H9 (cell line): ENCODE measurements around the gene RIPOR1. TPM values are rescaled to one million over a fixed set of nuclear protein-coding genes. Genes with fewer than 3 reads are reported as not detected.
"Not testable (repeated sequence)": the region's sequence is repeated elsewhere in the genome, so short reads cannot be mapped to it uniquely, and the experiment has no call there.

ENCODE experiments used
- DNase-seq: peaks from one replicate; pipeline ENCODE4 v3.0.0-alpha.2; 2017
- H2AFZ ChIP-seq: one replicate; pipeline ENCODE4 v1.6.1; 2013; ENCODE audit warnings: mild to moderate bottlenecking, low read length, control low read depth, moderate library complexity
- H2AK5ac ChIP-seq: 2 replicates; pipeline ENCODE4 v1.6.1; 2013; ENCODE audit warnings: low read length, control low read depth, mixed read lengths; ENCODE audit not compliant: insufficient read length
- H2BK120ac ChIP-seq: one replicate; pipeline ENCODE4 v1.6.1; 2013; ENCODE audit warnings: low read depth, mild to moderate bottlenecking, low read length, control low read depth, inconsistent platforms; ENCODE audit not compliant: poor library complexity, severe bottlenecking
- H2BK12ac ChIP-seq: 2 replicates; pipeline ENCODE4 v1.6.1; 2013; ENCODE audit warnings: low read length, control low read depth, mixed read lengths, low read depth; ENCODE audit not compliant: insufficient read length
- H2BK15ac ChIP-seq: 2 replicates; pipeline ENCODE4 v1.6.1; 2013; ENCODE audit warnings: low read depth, low read length, control low read depth
- H2BK20ac ChIP-seq: one replicate; pipeline ENCODE4 v1.6.1; 2013; ENCODE audit warnings: low read depth, mild to moderate bottlenecking, low read length, control low read depth, inconsistent platforms; ENCODE audit not compliant: poor library complexity, severe bottlenecking
- H2BK5ac ChIP-seq: 2 replicates; pipeline ENCODE4 v1.6.1; 2013; ENCODE audit warnings: low read length, control low read depth, mixed read lengths; ENCODE audit not compliant: insufficient read length
- H3K14ac ChIP-seq: 2 replicates; pipeline ENCODE4 v1.6.1; 2013; ENCODE audit warnings: low read length, control low read depth; ENCODE audit not compliant: insufficient read depth
- H3K18ac ChIP-seq: 2 replicates; pipeline ENCODE4 v1.6.1; 2013; ENCODE audit warnings: low read depth, mild to moderate bottlenecking, mixed read lengths, low read length, control low read depth; ENCODE audit not compliant: insufficient read length
- H3K23ac ChIP-seq: 2 replicates; pipeline ENCODE4 v1.6.1; 2013; ENCODE audit warnings: low read length, control low read depth, mixed read lengths, low read depth; ENCODE audit not compliant: insufficient read length
- H3K23me2 ChIP-seq: 2 replicates; pipeline ENCODE4 v1.6.1; 2013; ENCODE audit warnings: low read depth, mild to moderate bottlenecking, mixed read lengths, low read length, control low read depth; ENCODE audit not compliant: insufficient read length, poor library complexity, severe bottlenecking
- H3K27ac ChIP-seq: 2 replicates; pipeline ENCODE4 v1.5.1; 2013; ENCODE audit warnings: low read length, control low read depth, mixed read lengths, low read depth; ENCODE audit not compliant: insufficient read length
- H3K27me3 ChIP-seq: 2 replicates; pipeline ENCODE4 v1.6.1; 2013; ENCODE audit warnings: low read length, control low read depth, inconsistent platforms; ENCODE audit not compliant: insufficient read depth
- H3K4ac ChIP-seq: 2 replicates; pipeline ENCODE4 v1.6.1; 2013; ENCODE audit warnings: low read depth, mild to moderate bottlenecking, control low read depth, inconsistent platforms, low read length, moderate library complexity
- H3K4me1 ChIP-seq: 2 replicates; pipeline ENCODE4 v1.6.1; 2013; ENCODE audit warnings: low read length, control low read depth, inconsistent platforms; ENCODE audit not compliant: insufficient read depth
- H3K4me2 ChIP-seq: 2 replicates; pipeline ENCODE4 v1.6.1; 2013; ENCODE audit warnings: low read length, control low read depth, mixed read lengths; ENCODE audit not compliant: insufficient read length, insufficient read depth
- H3K56ac ChIP-seq: 2 replicates; pipeline ENCODE4 v1.6.1; 2013; ENCODE audit warnings: low read depth, mild to moderate bottlenecking, mixed read lengths, low read length, control low read depth; ENCODE audit not compliant: insufficient read length
- H3K79me1 ChIP-seq: 2 replicates; pipeline ENCODE4 v1.6.1; 2013; ENCODE audit warnings: low read depth, mild to moderate bottlenecking, moderate library complexity, low read length, control low read depth, inconsistent platforms; ENCODE audit not compliant: insufficient read depth, poor library complexity, severe bottlenecking
- H3K79me2 ChIP-seq: 2 replicates; pipeline ENCODE4 v1.6.1; 2013; ENCODE audit warnings: low read length, control low read depth, inconsistent platforms; ENCODE audit not compliant: insufficient read depth
- H3K9ac ChIP-seq: 2 replicates; pipeline ENCODE4 v1.6.1; 2013; ENCODE audit warnings: low read length, control low read depth, mixed read lengths; ENCODE audit not compliant: insufficient read length; ENCODE audit errors: extremely low read depth
- H3K9me3 ChIP-seq: one replicate; pipeline ENCODE4 v1.6.1; 2013; ENCODE audit warnings: low read depth, low read length, inconsistent platforms; ENCODE audit not compliant: control insufficient read depth
- H3T11ph ChIP-seq: one replicate; pipeline ENCODE4 v1.6.1; 2013; ENCODE audit warnings: mild to moderate bottlenecking, low read length, control low read depth, inconsistent platforms
- H4K20me1 ChIP-seq: one replicate; pipeline ENCODE4 v1.6.1; 2013; ENCODE audit not compliant: control insufficient read depth, insufficient read length, insufficient read depth
- H4K5ac ChIP-seq: 2 replicates; pipeline ENCODE4 v1.6.1; 2013; ENCODE audit warnings: low read depth, mild to moderate bottlenecking, mixed read lengths, low read length, control low read depth; ENCODE audit not compliant: insufficient read length
- H4K8ac ChIP-seq: replicated peaks from 2 replicates; pipeline ENCODE4 v1.6.1; 2013; ENCODE audit warnings: low read length, control low read depth, mixed read lengths, low read depth; ENCODE audit not compliant: insufficient read length
- H4K91ac ChIP-seq: 2 replicates; pipeline ENCODE4 v1.6.1; 2013; ENCODE audit warnings: low read depth, mild to moderate bottlenecking, moderate library complexity, mixed read lengths, low read length, control low read depth; ENCODE audit not compliant: insufficient read length
- H3K27ac Mint-ChIP-seq, 3 experiments: 2 replicates in 2 of 3; 3 replicates in 1 of 3; pipeline ENCODE4 v1.8.0; 2020 to 2021; ENCODE audit warnings: mixed read lengths in 3 of 3, mild to moderate bottlenecking in 1 of 3, moderate library complexity in 1 of 3
- H3K27me3 Mint-ChIP-seq: 2 replicates; pipeline ENCODE4 v1.8.0; 2021; ENCODE audit warnings: low read depth, mild to moderate bottlenecking, moderate library complexity, mixed read lengths
- H3K36me3 Mint-ChIP-seq, 3 experiments: 2 replicates in 2 of 3; 3 replicates in 1 of 3; pipeline ENCODE4 v1.8.0; 2020 to 2021; ENCODE audit warnings: low read depth in 3 of 3, mixed read lengths in 3 of 3; ENCODE audit not compliant: insufficient read depth in 1 of 3
- H3K4me1 Mint-ChIP-seq, 2 experiments: 2 replicates each; pipeline ENCODE4 v1.8.0; 2020; ENCODE audit warnings: mixed read lengths in 2 of 2
- H3K4me3 Mint-ChIP-seq, 2 experiments: 2 replicates in 1 of 2; 3 replicates in 1 of 2; pipeline ENCODE4 v1.8.0; 2020 to 2021; ENCODE audit warnings: mild to moderate bottlenecking in 2 of 2, mixed read lengths in 2 of 2, moderate library complexity in 1 of 2
- H3K9me3 Mint-ChIP-seq, 2 experiments: 2 replicates in 1 of 2; 3 replicates in 1 of 2; pipeline ENCODE4 v1.8.0; 2020; ENCODE audit warnings: mild to moderate bottlenecking in 2 of 2, mixed read lengths in 2 of 2, moderate library complexity in 1 of 2
- CTCF ChIP-seq: fragments of 200-600 bp; sonication (generic); conservative IDR thresholded peaks from 3 replicates; pipeline ENCODE4 v1.8.0; 2021; ENCODE audit warnings: antibody characterized with exemption, mild to moderate bottlenecking
- WGBS: extraction: QIAGEN DNeasy Blood & Tissue Kit; methylation state at CpG from one replicate; pipeline ENCODE4 v1.1.7; 2013; ENCODE audit warnings: missing lambda C conversion rate, low lambda C conversion rate, mixed read lengths; ENCODE audit not compliant: insufficient read length; ENCODE audit errors: extremely low coverage; 5-methylcytosine and 5-hydroxymethylcytosine counted together
- total RNA-seq: library from RNA; stranded (reverse); gene quantifications from 2 replicates; pipeline ENCODE4 v1.2.1, GENCODE V29; 2021

RIPOR1 gene
- total RNA-seq, 1 experiment from 2014 or later = 14.3 TPM

- no peak for DNase-seq
- H3K4ac ChIP-seq = no peak overlapping the region
- H3T11ph ChIP-seq = no peak overlapping the region
- H3K23ac ChIP-seq = no peak overlapping the region
- no peak overlapping the region for H3K56ac ChIP-seq
- no peak overlapping the region for H2BK15ac ChIP-seq
- H4K8ac ChIP-seq = no peak overlapping the region
- no peak overlapping the region for H3K9ac ChIP-seq
- Mint-ChIP-seq H3K27me3 (peaks cover 87% of the 10 kb centered on the region), H3K36me3 (no peaks in the 10 kb centered on the region), H3K27ac (no peak overlapping the region; a peak in 1 of 7 replicates), H3K4me3 (no peak overlapping the region), H3K4me1 (peaks cover 10 to 20% of the 10 kb centered on the region in 2 experiments), H3K9me3 (peaks cover 0 to 4% of the 10 kb centered on the region in 2 experiments; a peak in 1 of 5 replicates)
- peaks cover 66% of the 10 kb centered on the region; the same call in 1 of the 2 replicates for H3K27me3 ChIP-seq
- H2BK5ac ChIP-seq = no peak overlapping the region
- TF ChIP-seq CTCF = no peak
- peaks cover 2% of the 10 kb centered on the region; the same call in 1 of the 2 replicates for H3K4me1 ChIP-seq
- H3K4me2 ChIP-seq = no peak overlapping the region
- H2AK5ac ChIP-seq = no peak overlapping the region
- H3K14ac ChIP-seq = no peak overlapping the region
- H2AFZ ChIP-seq = no peak overlapping the region
- H3K9me3 ChIP-seq = no peaks in the 10 kb centered on the region
- no peak overlapping the region for H3K27ac ChIP-seq
- H3K79me1 ChIP-seq = no peaks in the 10 kb centered on the region
- no peak overlapping the region for H2BK12ac ChIP-seq
- H4K91ac ChIP-seq = no peak overlapping the region
- no peaks in the 10 kb centered on the region for H3K79me2 ChIP-seq
- H3K23me2 ChIP-seq = peaks cover 26% of the 10 kb centered on the region
- peaks cover 4% of the 10 kb centered on the region for H4K20me1 ChIP-seq
- no CpG with 5 or more reads among the region's 9 CpGs for WGBS
- H4K5ac ChIP-seq = no peak overlapping the region
- H2BK120ac ChIP-seq = no peak overlapping the region
- H3K18ac ChIP-seq = no peak overlapping the region
- no peak overlapping the region for H2BK20ac ChIP-seq
Measured at GRCh38 chr16:67533024-67533560, 4.5 kb downstream of the RIPOR1 start.

GRCh38 chr16:67533987-67534386, 5.4 kb downstream of the RIPOR1 start:
- Mint-ChIP-seq H3K27me3 (peaks cover 93% of the 10 kb centered on the region), H3K4me1 (peaks cover 14 to 25% of the 10 kb centered on the region in 2 experiments)
- H3K4ac ChIP-seq, H3K27ac Mint-ChIP-seq, H3K9ac ChIP-seq, H2AK5ac ChIP-seq, H3K4me3 Mint-ChIP-seq, H3K79me2 ChIP-seq, H2AFZ ChIP-seq, H3K79me1 ChIP-seq, H3K23ac ChIP-seq, H3K27ac ChIP-seq, H4K20me1 ChIP-seq, H3K9me3 Mint-ChIP-seq, H4K91ac ChIP-seq, H3K9me3 ChIP-seq, H3K14ac ChIP-seq, H4K5ac ChIP-seq, H2BK15ac ChIP-seq, H3K18ac ChIP-seq, H3K4me2 ChIP-seq, H2BK12ac ChIP-seq, H3K56ac ChIP-seq, H3K4me1 ChIP-seq, DNase-seq, H2BK120ac ChIP-seq, H2BK20ac ChIP-seq, H3K36me3 Mint-ChIP-seq, H2BK5ac ChIP-seq, H3T11ph ChIP-seq, H4K8ac ChIP-seq: not testable (repeated sequence)
- WGBS = no CpG with 5 or more reads among the region's 6 CpGs
- Histone ChIP-seq H3K27me3 (peaks cover 70% of the 10 kb centered on the region; the same call in 1 of the 2 replicates), H3K23me2 (peaks cover 23% of the 10 kb centered on the region)
